NCI-H1105 (cell line): ENCODE data around the gene CCDC85C.

Source experiments
- DNase-seq: peaks from one replicate; lab custom pipeline; 2025; lab: John Stamatoyannopoulos, UW

CCDC85C gene

DNA sequence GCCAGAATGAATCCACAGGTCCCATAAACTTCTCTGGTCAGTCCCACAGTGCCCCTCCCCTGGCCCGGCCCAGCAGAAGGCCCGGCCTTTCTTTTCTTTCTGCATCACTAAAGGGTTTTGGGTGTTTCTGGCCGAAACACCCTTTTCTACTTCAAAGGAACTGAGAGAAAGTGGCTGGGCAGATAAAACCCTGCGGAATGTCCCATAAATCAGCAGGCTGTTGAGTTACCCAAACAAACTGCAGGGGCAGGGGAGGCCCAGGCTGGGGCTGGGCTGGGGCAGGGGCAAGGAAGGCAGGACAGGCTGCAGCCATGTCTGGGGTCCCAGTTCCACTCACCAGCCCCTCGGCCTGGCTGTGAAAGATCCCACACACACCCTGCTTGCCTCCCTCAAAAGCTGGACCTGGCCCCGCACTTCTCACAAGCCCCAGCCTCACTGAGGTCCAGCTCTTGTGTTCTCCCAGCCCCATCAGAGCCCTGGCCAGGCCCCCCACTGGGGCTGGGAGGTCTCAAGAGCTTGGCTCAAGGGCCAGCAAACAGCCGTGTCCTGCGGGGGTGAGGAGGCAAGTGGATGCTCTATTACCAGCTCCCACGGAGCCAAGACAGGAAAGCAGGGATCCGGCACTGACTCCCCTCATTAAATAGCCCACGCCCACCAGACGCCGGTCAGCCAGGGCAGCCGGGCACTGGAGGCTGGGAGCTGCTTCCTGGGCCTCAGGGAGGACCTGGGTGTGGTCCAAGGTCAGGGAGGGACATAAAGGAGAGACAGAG, 80.9 kb downstream of the CCDC85C start:
- DNase-seq: no peak

- DNase-seq: no peak
Observed at GRCh38 chr14:99522457-99522891, 81.5 kb downstream of the CCDC85C start.

- DNase-seq: no peak
Observed at GRCh38 chr14:99522025-99522401, 82.0 kb downstream of the CCDC85C start.

DNA sequence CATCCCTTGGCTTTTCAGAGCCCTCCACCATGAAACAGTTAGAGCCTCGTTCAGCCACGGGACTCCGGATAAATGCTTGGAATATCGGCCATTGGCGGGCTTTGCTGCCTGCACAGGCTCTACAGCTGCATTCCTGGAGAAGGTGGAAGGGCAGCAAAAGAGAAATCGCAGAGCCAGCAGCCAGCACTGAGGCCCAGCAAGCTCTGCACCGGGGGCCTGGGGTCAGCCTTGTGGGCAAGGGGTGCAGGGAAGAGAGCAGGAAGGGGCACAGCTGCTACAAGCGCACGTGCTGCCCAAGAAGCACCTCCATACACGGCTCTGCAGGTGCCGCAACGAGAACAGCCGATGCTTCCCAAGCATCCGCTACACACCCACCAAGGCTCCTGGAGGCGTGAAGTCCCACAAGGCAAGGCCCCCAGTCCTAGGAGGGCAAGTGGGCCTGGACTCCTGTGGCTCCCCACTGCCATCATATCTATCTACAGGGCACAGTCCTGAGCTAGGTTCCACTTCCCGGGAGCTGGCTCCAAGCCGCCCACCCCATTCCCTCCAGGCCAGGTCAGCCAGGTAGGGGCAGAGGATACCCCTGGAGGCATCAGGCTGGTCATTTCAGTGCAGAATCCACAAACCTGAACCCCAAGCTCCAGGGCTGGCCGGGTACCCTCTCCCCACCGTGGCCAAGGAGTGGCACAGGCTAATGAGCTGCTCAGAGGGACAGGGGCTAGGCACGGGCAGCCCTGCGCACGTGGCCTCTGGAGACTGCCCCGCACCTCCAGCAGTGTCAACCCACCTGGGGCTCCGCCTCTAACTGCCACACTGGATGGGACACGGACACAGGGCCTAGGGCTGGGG, 82.6 kb downstream of the CCDC85C start:
- DNase-seq: no peak

DNA sequence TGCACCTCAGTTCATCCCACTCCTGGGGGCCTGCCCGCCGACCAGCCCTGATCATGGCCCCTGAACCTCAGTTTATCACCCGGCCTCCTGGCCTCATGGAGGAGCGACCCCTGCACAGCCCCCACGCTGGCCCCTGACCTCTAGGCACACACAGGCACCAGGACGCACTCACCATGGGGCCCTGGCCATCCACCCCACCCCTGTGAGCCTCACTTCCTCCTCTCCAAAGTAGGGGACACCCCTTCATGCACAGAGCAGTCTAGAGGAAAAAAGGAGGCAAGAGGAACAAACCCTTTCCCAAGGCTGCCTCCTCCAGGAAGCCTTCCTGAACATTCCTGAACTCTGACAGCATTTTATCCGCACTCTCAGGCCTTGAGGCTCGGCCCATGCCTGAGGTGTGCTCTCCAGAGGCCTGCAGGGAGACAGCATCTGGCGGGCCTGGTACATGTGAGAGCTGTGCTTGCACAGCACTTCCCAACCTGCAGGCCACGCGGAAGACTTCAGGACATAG, 83.4 kb downstream of the CCDC85C start:
- DNase-seq: no peak

DNA sequence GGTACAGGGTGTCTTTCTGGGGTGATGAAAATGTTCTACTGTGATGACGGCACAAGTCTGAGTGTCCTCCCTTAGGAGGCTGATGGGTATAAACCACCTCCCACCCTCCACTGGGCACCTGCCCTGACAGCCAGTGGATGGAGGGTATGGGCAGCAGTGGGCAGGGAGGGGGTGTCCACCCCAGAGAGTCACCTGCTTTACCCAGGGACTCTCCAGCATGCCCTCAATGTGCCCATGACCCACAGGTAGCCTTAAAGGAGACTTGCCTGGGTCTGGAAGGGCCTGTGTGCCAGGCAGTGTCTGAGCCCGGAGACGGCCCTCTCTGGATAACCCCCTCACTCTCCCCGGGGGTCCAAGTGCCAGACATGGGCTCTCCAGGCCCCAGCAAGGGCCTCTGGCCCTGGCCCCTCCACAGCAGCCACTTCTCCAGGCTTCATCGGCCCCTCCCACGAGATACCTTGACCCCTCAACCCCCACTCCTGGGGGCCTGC, 84.0 kb downstream of the CCDC85C start:
- no peak for DNase-seq

DNA sequence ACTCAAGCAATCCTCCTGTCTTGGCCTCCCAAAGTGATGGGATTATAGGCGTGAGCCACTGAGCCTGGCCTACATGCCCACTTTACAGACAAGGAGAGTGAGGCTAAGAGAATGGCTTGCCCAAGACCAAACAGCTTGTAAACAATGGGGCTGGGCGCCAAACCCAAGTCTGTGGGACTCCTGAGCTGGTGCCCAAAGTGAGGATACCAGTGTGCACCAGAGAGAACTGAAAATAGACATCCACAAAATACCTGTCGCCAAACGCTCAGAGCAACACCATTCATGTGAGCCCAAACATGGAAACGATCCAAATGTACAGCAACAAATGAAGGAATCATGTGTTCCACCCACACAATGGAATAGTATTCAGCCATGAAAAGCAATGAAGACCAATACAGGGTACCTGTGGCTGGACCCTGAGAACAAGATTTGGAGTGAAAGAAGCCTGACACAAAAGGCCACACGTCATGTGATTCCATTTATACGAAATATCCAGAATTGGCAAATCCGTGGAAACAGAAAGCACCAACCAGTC, 84.6 kb downstream of the CCDC85C start:
- no peak for DNase-seq

DNA sequence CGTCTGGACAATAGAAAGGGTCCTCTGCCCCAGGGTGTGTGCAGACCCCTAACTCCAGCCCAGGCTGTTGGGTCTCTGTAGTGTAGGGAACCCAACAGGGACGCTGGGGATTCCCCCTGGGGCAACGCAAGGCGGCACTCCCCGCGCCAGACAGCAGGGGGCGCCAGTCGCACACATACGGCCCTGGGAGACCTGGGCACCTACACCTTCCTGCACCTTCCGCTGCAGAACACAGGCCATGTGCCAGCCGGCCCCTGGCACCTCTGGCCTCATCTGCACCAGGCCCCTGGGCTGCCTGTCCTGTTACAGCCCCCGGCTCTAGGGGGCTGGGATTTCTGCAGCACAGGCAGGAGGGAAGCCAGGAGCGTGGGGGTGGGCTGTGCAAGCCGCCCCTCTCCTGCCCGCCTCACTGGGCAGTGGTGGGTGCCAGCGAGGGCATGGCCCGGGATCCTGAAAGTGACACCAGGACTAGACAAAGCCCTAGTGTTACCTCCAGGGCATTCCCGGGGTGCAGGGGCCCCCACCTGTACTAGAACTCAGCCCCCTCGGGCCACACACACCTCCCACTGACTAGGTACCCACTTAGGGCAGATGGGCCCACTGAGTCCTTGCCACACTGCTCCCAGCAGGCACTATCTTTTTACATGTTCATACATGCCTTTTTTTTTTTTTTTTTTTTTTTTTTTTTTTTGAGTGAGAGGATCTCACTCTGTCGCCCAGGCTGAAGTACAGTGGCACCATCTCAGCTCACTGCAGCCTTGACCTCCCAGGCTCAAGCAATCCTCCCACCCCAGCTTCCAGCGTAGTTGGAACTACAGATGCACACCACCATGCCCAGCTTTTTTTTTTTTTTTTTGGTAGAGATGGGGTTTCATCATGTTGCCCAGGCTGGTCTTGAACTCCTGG, 85.3 kb downstream of the CCDC85C start:
- DNase-seq: peak; percentile 64

DNA sequence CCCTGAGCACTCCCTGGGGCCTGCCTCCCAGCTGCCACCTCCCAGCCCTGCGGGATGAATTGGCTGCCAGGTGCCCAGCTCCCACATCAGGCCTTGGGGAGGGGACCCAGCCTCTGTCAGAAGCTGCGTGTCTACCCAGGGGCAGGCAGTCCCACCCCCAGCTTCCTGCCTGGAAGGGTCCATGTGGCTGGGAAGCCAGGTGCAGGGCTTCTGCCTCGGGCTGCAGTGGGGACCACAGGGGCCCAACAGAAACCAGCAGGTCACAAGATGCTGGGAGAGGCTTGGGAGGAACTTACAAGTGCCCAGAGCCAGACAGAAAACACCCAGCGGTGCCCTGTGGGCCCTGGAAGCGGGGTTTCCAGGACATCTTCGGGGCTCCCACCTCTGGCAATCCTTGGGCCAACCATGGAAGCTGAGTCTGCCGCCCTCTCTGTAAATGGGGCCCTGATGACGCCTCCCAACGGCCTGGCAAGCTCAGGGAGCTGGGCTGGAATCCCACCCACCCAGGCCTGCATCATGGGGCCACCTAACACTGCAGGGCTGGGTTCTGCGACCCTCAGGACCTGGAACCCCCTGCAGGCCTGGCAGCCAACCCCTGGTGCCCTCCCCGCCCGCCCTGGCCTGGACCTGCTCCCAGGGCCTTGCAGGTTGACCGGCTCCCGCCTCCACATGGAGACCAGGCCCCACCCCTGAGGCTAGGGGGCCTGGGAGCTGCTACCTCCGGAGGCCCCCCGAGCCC, 86.2 kb downstream of the CCDC85C start:
- no peak for DNase-seq

DNA sequence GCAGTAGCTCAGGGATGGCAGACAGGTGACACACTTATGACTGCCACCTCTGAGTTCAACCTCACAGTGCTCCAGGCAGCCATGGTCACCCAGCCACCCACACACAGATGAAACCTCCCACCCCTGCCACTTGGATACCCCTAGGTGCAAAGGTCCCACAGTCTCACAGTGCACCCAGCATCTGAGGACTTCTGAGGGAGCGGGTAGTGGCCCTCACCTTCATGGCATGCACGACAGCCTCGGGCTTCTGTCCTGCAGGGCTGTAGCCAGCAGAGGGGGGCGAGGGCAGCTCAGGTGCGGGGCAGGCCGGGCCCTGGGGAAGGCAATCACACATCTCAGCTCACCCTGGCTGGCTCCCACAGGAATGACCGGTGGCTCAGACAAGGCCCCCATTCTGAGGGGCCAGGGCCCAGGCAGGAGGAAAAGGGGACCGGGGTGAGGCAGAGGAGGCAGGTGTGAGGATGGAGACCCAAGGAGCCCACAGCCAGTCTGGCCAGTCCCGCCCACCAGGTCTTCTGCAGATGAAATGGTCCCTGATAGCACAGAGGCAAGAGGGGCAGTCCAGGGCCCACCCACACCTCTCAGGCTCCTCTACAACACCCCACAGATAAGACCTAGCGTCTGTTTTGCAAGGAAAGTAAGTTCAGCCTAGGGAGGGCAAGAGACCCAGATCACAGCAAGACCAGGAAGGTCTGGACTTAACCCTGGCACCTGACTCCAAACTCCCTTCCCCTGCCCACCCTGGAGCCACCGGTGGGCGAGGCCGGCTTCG, 87.0 kb downstream of the CCDC85C start:
- DNase-seq: no peak

DNA sequence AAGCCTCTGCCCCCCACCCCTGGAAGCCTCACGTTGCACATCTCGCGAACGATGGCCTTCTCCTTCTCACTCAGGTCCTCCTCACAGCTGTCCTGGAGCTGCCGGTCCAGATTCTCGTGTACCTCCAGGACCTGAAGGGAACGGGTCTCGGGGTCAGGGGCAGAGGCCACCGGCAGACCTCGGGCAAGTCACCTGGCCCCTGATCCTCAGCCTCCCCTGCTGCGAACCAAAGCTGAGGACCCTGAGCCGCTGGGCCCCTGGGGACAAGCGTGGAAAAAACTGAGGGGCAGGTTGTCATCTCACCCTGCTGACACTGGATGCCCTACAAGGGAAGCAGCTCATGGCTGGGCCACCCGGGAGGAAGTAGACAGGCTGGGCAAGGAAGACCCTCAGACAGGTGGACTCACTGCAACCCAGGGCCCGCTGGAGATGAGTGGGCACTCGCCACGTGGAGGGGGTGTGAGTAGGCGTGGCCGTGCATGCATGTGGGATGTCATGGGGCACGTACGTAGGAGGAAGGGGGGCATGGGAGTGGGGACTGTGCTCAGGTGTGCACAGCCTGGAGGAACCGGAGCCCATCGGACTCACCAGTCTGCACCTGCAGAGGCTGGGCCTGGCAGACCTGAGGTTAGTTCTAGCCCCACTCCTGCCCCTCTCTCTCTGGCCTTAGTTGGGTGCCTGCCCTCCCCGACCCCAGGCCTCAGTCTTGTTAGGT, 87.7 kb downstream of the CCDC85C start:
- DNase-seq: no peak

DNA sequence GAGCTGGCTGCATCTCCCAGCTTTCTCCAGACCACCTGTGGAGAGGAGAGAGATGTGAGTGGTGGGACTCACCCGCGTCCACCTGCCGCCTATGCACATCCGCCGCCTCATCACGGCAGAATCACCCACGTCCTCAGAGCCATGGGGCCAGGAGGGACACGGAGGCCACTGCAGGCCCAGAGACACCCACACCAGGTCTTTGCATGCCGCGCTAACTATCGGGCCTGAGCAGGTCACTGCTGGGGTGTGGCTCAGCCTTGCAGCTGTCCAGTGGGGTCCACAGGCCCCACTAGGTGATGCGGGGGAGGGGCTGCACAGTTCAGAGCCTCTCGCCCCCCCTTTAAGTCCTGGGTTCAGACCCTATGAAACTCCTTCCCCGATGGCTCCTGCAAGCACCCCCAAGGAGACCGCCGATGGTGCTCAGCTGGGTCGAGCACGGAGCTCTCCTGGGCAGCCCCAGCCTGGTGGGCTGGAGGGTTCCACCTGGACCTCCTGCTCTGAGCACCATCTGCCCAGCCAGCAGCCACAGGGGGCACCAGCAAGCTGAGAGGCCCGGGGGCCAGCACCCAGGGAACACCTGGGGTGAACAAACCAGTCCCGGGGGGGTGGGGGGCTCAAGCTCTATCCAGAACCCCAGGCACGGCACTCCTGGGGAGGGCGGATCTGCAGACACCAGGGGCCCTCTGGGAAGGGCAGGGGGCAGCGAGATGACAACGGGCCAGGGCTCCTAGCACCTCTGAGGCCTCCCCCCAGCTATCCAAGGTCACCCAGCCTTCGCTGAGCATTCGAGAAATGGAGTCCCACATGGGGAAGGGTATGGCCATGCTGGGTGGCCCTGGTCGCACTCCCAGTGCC, 88.5 kb downstream of the CCDC85C start:
- no peak for DNase-seq

DNA sequence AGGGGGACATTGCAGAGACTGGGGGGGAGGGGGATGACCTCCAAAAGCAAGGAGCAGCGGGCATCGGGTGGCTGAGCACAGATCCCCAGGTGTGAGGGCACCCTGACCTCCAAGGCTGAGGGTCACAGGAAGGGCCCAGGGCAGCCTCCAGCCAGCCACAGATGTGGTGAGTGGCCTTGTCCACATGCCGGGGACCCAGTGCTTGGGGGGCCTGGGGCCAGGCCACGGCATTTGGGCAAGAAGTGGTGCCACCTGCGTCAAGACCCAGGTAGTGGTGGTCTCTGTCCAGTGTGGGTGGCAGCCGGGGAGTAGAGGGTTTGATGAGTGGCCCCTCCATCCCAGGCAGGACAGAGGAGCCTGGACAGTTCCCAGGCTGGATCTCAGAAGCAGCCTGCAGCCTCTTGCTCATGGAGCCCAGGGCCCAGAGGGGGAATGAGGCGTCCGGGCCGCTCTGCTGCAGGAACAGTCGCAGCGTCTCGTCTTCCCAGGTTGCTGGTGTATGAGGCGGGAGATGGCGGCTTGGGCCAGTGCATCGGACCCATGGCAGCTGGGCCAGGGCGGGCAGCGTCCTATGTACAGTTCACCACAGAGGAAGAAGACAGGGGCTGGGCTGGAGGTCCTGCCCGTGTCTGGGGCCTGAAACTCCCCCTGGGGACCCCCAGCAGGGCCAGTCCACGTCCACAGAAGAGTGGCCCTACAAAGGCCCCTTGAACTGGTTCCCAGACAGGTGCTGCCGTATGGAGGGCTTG, 89.3 kb downstream of the CCDC85C start:
- no peak for DNase-seq

DNA sequence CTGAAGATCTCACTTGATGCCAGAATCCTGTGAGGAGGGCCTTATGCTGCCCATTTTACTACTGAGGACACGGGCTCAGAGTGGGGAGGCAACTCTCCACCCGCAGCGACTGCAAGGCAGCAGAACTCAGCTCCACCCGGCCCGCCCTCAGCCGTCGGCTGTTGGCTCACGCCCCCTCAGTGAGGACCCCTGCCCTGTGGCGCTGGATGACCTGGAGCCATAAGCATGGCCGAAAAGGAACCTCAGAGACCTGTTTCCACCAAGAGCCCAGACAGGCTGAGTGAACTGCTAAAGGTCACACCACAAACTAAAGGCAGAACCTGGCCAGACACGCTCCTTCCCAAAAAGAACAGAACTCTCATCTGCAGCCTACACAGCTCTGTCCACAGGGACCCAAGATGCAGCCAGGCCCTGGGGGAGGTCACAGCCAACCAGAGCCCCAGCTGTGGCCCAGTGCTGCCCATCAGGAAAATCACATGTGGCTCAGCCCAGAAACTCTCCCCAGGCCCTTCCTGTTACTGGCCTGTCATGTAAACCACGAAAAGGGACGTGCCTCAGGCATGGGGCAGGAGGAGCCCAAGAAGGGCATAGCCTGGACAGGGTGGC, 90.0 kb downstream of the CCDC85C start:
- no peak for DNase-seq

- no peak for DNase-seq
Observed at GRCh38 chr14:99513183-99513694, 90.8 kb downstream of the CCDC85C start.

DNA sequence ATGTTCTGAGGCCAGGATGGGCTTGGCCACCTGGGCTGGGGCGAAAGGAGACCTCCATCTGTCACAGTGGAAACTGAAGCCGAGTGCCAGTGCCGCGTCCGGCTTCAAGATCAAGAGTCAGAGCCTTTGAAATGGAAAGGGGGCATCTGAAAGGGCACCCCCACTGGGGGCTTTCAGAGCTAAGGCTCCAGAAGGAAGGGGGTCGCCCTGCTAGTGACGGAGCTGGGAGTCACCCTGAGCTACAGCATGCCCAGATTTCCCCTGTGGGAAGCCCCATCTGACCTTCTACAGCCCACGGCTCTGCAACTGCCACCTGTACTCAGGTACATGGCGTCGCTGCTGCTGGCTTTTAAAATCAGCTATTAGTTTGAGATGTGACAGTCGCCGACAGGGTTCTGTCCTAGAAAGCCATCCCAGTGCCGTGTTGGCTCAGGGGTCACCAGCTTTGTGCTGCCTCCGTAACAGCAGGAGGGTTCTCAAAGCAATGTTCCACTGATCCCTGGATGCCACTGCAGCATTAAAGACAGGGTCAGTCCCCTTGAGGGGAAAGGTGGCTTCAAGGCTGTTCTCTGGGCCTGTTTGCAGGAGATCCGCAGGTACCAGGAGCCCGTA, 91.3 kb downstream of the CCDC85C start:
- no peak for DNase-seq

GRCh38 chr14:99512110-99512449, 91.9 kb downstream of the CCDC85C start:
- DNase-seq: no peak
